HepG2 (cell line): ENCODE measurements around the gene ZNF185. TPM values are rescaled to one million over a fixed set of nuclear protein-coding genes. Genes with fewer than 3 reads are reported as not detected.

Source experiments
- ATAC-seq: fragments of 200-7000 bp; cut with Tn5 transposase; 3 replicates; pipeline ENCODE4 v1.9.1; 2020; ENCODE audit warnings: mild to moderate bottlenecking, moderate library complexity
- BruUV-seq: library from RNA; stranded (reverse); fragments of 400-500 nt; replicated peaks from 2 replicates; lab custom pipeline; 2021; lab: Mats Ljungman, UMichigan
- CTCF ChIA-PET: fragments of 300-600 bp; formaldehyde crosslinking; extraction: SDS; loops from one replicate; lab custom pipeline; 2021; ENCODE audit warnings: low total read pairs, inconsistent platforms, low intra/inter-chr PET ratio; lab: Yijun Ruan, JAX
- POLR2A ChIA-PET: fragments of 350-600 bp; sonication (Branson Sonifier 250); formaldehyde crosslinking; loops from one replicate; lab custom pipeline; 2020; ENCODE audit warnings: antibody characterized with exemption, inconsistent platforms; lab: Yijun Ruan, JAX
- DNase-seq: peaks from one replicate; pipeline ENCODE4 v3.0.0-alpha.2; 2015; ENCODE audit warnings: low spot score
- FAIRE-seq: peaks from 3 replicates; lab custom pipeline; 2011; peaks lifted over from hg19 to GRCh38; lab: Jason Lieb, UNC
- H2AFZ ChIP-seq: one replicate; pipeline ENCODE4 v1.6.1; 2011; ENCODE audit warnings: low read length, inconsistent platforms
- H3K27ac ChIP-seq: fragments of 300-600 bp; 3 replicates; pipeline ENCODE4 v1.8.0; 2011; ENCODE audit warnings: mixed run types, mild to moderate bottlenecking, mixed read lengths, low read length, inconsistent platforms; ENCODE audit not compliant: insufficient read depth; ENCODE audit errors: extremely low read length
- H3K27me3 ChIP-seq, 2 experiments: fragments of 200-600 bp in 1 of 2; 2 replicates in 1 of 2; 3 replicates in 1 of 2; pipeline versions ENCODE4 v1.6.0 to v1.8.0; 2011; ENCODE audit warnings: low read length in 2 of 2, mild to moderate bottlenecking in 2 of 2, moderate library complexity in 2 of 2, inconsistent platforms in 1 of 2; ENCODE audit not compliant: insufficient read depth in 2 of 2, control insufficient read depth in 1 of 2
- H3K36me3 ChIP-seq, 2 experiments: fragments of 200-600 bp in 1 of 2; replicated peaks in 1 of 2; 2 replicates in 1 of 2; 3 replicates in 1 of 2; pipeline versions ENCODE4 v1.5.1 to v1.8.0; 2011; ENCODE audit warnings: low read length in 2 of 2, inconsistent platforms in 1 of 2; ENCODE audit not compliant: insufficient read depth in 2 of 2, control insufficient read depth in 1 of 2
- H3K4me1 ChIP-seq: 2 replicates; pipeline ENCODE4 v1.5.1; 2012; ENCODE audit warnings: low read length, inconsistent platforms; ENCODE audit not compliant: insufficient read depth
- H3K4me2 ChIP-seq: 2 replicates; pipeline ENCODE4 v1.6.0; 2011; ENCODE audit warnings: low read depth, low read length, inconsistent platforms
- H3K4me3 ChIP-seq, 3 experiments: fragments of 200-600 bp in 1 of 3; sonication (generic), shearing (Covaris generic) in 1 of 3; replicated peaks in 1 of 3; 2 replicates each; pipeline ENCODE4 v1.5.1; 2011 to 2016; ENCODE audit warnings: low read length in 3 of 3, inconsistent platforms in 2 of 3, low read depth in 2 of 3, mild to moderate bottlenecking in 2 of 3, control low read depth in 1 of 3, mixed read lengths in 1 of 3; ENCODE audit not compliant: insufficient read depth in 1 of 3
- H3K79me2 ChIP-seq: one replicate; pipeline ENCODE4 v1.6.1; 2011; ENCODE audit warnings: low read length, inconsistent platforms; ENCODE audit not compliant: insufficient read depth
- H3K9ac ChIP-seq: 2 replicates; pipeline ENCODE4 v1.6.0; 2011; ENCODE audit warnings: mild to moderate bottlenecking, low read depth, low read length, inconsistent platforms; ENCODE audit not compliant: insufficient read depth
- H3K9me3 ChIP-seq: 2 replicates; pipeline ENCODE4 v1.5.1; 2012; ENCODE audit warnings: mild to moderate bottlenecking, low read length
- H4K20me1 ChIP-seq: 2 replicates; pipeline ENCODE4 v1.6.0; 2011; ENCODE audit warnings: inconsistent platforms, mild to moderate bottlenecking, low read length, moderate library complexity; ENCODE audit not compliant: insufficient read depth
- ATF6 ChIP-seq: sonication (generic); formaldehyde crosslinking; conservative IDR thresholded peaks from 2 replicates; pipeline ENCODE4 v1.4.0; 2020; ENCODE audit warnings: missing genetic modification reagents
- KDM2A ChIP-seq: sonication (generic); formaldehyde crosslinking; IDR thresholded peaks from 2 replicates; pipeline ENCODE4 v1.4.0; 2020; ENCODE audit warnings: low read depth, missing genetic modification reagents, borderline replicate concordance
- MAX ChIP-seq: IDR thresholded peaks from 2 replicates; pipeline ENCODE4 v1.6.1; 2012; ENCODE audit warnings: inconsistent platforms
- SKIL ChIP-seq: sonication (generic); formaldehyde crosslinking; IDR thresholded peaks from 2 replicates; pipeline ENCODE4 v1.8.0; 2022; ENCODE audit warnings: missing genetic modification reagents, mild to moderate bottlenecking, moderate library complexity, borderline replicate concordance
- STAT5B ChIP-seq: sonication (generic); formaldehyde crosslinking; IDR thresholded peaks from 2 replicates; pipeline ENCODE4 v1.4.0; 2020; ENCODE audit warnings: missing genetic modification reagents
- ZFP62 ChIP-seq: sonication (generic); formaldehyde crosslinking; IDR thresholded peaks from 2 replicates; pipeline ENCODE4 v1.4.0; 2020; ENCODE audit warnings: missing genetic modification reagents
- ZNF430 ChIP-seq: sonication (generic); formaldehyde crosslinking; IDR thresholded peaks from 2 replicates; pipeline ENCODE4 v1.9.0; 2021; ENCODE audit warnings: mild to moderate bottlenecking, missing genetic modification reagents
- ZNF484 ChIP-seq: sonication (generic); formaldehyde crosslinking; IDR thresholded peaks from 2 replicates; pipeline ENCODE4 v1.5.1; 2020; ENCODE audit warnings: mild to moderate bottlenecking, low read depth, missing genetic modification reagents, borderline replicate concordance
- ZNF503 ChIP-seq: sonication (generic); formaldehyde crosslinking; IDR thresholded peaks from 2 replicates; pipeline ENCODE4 v1.4.0; 2020; ENCODE audit warnings: missing genetic modification reagents
- ZNF644 ChIP-seq: IDR thresholded peaks from 2 replicates; pipeline ENCODE4 v1.6.1; 2016; ENCODE audit warnings: low read depth
- WGBS: methylation state at CpG from one replicate; pipeline ENCODE4 v1.1.6; 2017; ENCODE audit warnings: low lambda C conversion rate; 5-methylcytosine and 5-hydroxymethylcytosine counted together
- in situ Hi-C: cut with HindIII; loops from 2 replicates; pipeline ENCODE4 v1.10.0; 2017; ENCODE audit warnings: low pct_unique_long_range_greater_than_20kb; ENCODE audit not compliant: extremely low pct_ligation_motif_present
- intact Hi-C: fragments of 100-400 bp; cut with micrococcal nuclease; formaldehyde crosslinking; loops from one replicate; pipeline ENCODE4 v1.10.0; 2022; ENCODE audit not compliant: unreplicated experiment
- polyA plus RNA-seq, 8 experiments: library from polyadenylated mRNA; depleted of rRNA in 3 of 8; stranded (reverse) in 7 of 8; unstranded in 1 of 8; fragments of >200 nt; fragmentation: Illumina TruSeq in 4 of 8; extraction: Trizol in 4 of 8; gene quantifications; 2 replicates each; pipeline versions ENCODE4 v1.2.1 to v1.2.3, GENCODE V29; 2011 to 2016; ENCODE audit warnings: low read depth in 4 of 8, missing spikeins in 1 of 8, mixed read lengths in 1 of 8; ENCODE audit not compliant: insufficient read depth in 1 of 8
- total RNA-seq, 5 experiments: library from RNA; depleted of rRNA; stranded (reverse); fragments of >200 nt; fragmentation: Illumina TruSeq; extraction: Trizol; gene quantifications; 2 replicates each; pipeline ENCODE4 v1.2.3, GENCODE V29; 2016; ENCODE audit warnings: low read depth in 1 of 5

ZNF185 gene
- total and polyA plus RNA-seq, 2 of the 13 experiments (the other 11 are each of a cell fraction or from before 2014, with no cell fraction given): 1.6 to 3.4 TPM

GRCh38 chrX:152913910-152914309 is 16.0 kb downstream of the ZNF185 start:
- H2AFZ ChIP-seq: no peak overlapping the region
- no peak overlapping the region for H3K9ac ChIP-seq
- no peak for DNase-seq
- CTCF ChIA-PET: no interaction called here
- FAIRE-seq: no peak
- no TSS peak for BruUV-seq
- H3K9me3 ChIP-seq: no peaks in the 10 kb centered on the region
- TF ChIP-seq ZNF644 (no peak), ZFP62 (no peak), KDM2A (no peak), ZNF430 (no peak), MAX (no peak), ZNF503 (CRISPR knock-in tag) (no peak), ZNF484 (no peak), ATF6 (no peak), SKIL (no peak), STAT5B (CRISPR knock-in tag) (no peak)
- no peaks in the 10 kb centered on the region for H3K36me3 ChIP-seq
- ATAC-seq: no peak
- H3K27me3 ChIP-seq: no peaks in the 10 kb centered on the region; a peak in 1 of 5 replicates
- no peak overlapping the region for H3K4me2 ChIP-seq
- POLR2A ChIA-PET: no interaction called here
- in situ Hi-C loops (no loop called here), intact Hi-C loops (no loop called here)
- H4K20me1 ChIP-seq: no peaks in the 10 kb centered on the region
- H3K4me3 ChIP-seq: no peak overlapping the region
- no peak overlapping the region for H3K27ac ChIP-seq
- no peaks in the 10 kb centered on the region for H3K79me2 ChIP-seq
- peaks cover 11% of the 10 kb centered on the region for H3K4me1 ChIP-seq
- 0% methylated on average over 1 of the region's 6 CpGs for WGBS
